ENCODE measurements around the gene CAV3. TPM values are rescaled to one million over a fixed set of nuclear protein-coding genes. Genes with fewer than 3 reads are reported as not detected.

CAV3 gene
- total and polyA plus RNA-seq, 9 of the 15 experiments (the other 6 are each of a cell fraction or from before 2014, with no cell fraction given) = not detected

- no peaks in the 10 kb centered on the region for H3K9me3 ChIP-seq (replicated peaks; ENCODE audit: control insufficient read depth, insufficient read depth, low read depth, low read length)
- H3K4me3 ChIP-seq = no peak overlapping the region
- no peak overlapping the region for H3K27ac ChIP-seq (ENCODE audit: extremely low read depth, low read depth, low read length)
- H3K4me2 ChIP-seq (ENCODE audit: insufficient read depth, low read length) = no peak overlapping the region
- H3K27me3 ChIP-seq (ENCODE audit: control insufficient read depth in 2 of 2, insufficient read depth in 2 of 2, low read length in 2 of 2) = peaks cover 29 to 76% of the 10 kb centered on the region in 2 experiments
- H4K20me1 ChIP-seq (replicated peaks; ENCODE audit: control insufficient read depth, insufficient read depth, low read length) = no peaks in the 10 kb centered on the region
- TF ChIP-seq CBX5 (IDR thresholded peaks at IDR 0.05; ENCODE audit: borderline replicate concordance, low read depth) (no peak), SREBF2 (CRISPR knock-in tag; IDR thresholded peaks at IDR 0.05) (no peak), ZBTB43 (CRISPR knock-in tag; IDR thresholded peaks at IDR 0.05) (no peak), MEIS2 (IDR thresholded peaks at IDR 0.05; ENCODE audit: partially characterized antibody) (no peak), PML (IDR thresholded peaks at IDR 0.05; ENCODE audit: low read length) (no peak), ZBED1 (IDR thresholded peaks at IDR 0.05) (no peak), ZNF165 (CRISPR knock-in tag; IDR thresholded peaks at IDR 0.05; ENCODE audit: borderline replicate concordance) (no peak), TCF3 (CRISPR knock-in tag; IDR thresholded peaks at IDR 0.05) (no peak), CHAMP1 (IDR thresholded peaks at IDR 0.05) (no peak), USF2 (CRISPR knock-in tag; IDR thresholded peaks at IDR 0.05) (no peak)
- POLR2A ChIA-PET = interaction anchor here (1.1 to 1.6 kb wide), 2 partner anchors 11 to 32 kb away, joined by 3 to 4 read pairs; no protein-coding TSS in a partner anchor
- H3K79me2 ChIP-seq (ENCODE audit: control insufficient read depth, insufficient read depth, low read length) = no peaks in the 10 kb centered on the region
- H3K9ac ChIP-seq (ENCODE audit: insufficient read depth in 1 of 2, low read depth in 2 of 2, low read length in 2 of 2) = no peak overlapping the region
- no TSS peak for BruUV-seq (replicated peaks)
- DNase-seq (ENCODE audit: extremely low read depth in 1 of 4, low spot score in 3 of 4) (no peak), ATAC-seq (no peak), FAIRE-seq (no peak)
- no peaks in the 10 kb centered on the region for H3K36me3 ChIP-seq (ENCODE audit: control insufficient read depth, insufficient read depth, low read length)
- H3K9me1 ChIP-seq (ENCODE audit: control insufficient read depth, insufficient read depth, low read length) = peaks cover 3% of the 10 kb centered on the region
- no peak overlapping the region for H2AFZ ChIP-seq (ENCODE audit: low read depth, low read length)
- intact Hi-C loops (cut with micrococcal nuclease) = no loop called here
- CTCF ChIA-PET (ENCODE audit: low intra/inter-chr PET ratio) = no interaction called here
- in situ Hi-C loops (cut with MboI) = no loop called here
- 0% methylated on average over 3 of the region's 3 CpGs for WGBS (ENCODE audit: insufficient coverage, low coverage, missing lambda C conversion rate)
- no peaks in the 10 kb centered on the region for H3K4me1 ChIP-seq (replicated peaks in 1 of 2; ENCODE audit: control insufficient read depth in 2 of 2, insufficient read depth in 2 of 2, low read length in 2 of 2)
Measured at GRCh38 chr3:8730656-8731055, 2.9 kb upstream of the CAV3 start.
